Measurements from ENCODE around the gene ETS2.

GRCh38 chr21:38821248-38821647, 15.5 kb downstream of the ETS2 start:
- no peak for TF ChIP-seq CTCF (IDR thresholded peaks at IDR 0.05; ENCODE audit: low read depth, low read length)
- TF ChIP-seq EZH2phosphoT487 (IDR thresholded peaks at IDR 0.05; ENCODE audit: low read depth): no peak
